IMR-90 (cell line): Measurements from ENCODE around the gene PSMC3.

ENCODE experiments used
- BHLHE40 ChIP-seq: fragments of 150-350 bp; IDR thresholded peaks from 2 replicates; pipeline ENCODE4 v1.6.1; 2016; ENCODE audit warnings: mild to moderate bottlenecking, low read depth, low read length
- CHD1 ChIP-seq: IDR thresholded peaks from 2 replicates; pipeline ENCODE4 v1.6.1; 2012; ENCODE audit warnings: low read depth, low read length, improper control_type of control experiment
- MXI1 ChIP-seq: IDR thresholded peaks from 2 replicates; pipeline ENCODE4 v1.6.1; 2012; ENCODE audit warnings: low read depth, mild to moderate bottlenecking, low read length, moderate library complexity, borderline replicate concordance
- POLR2A ChIP-seq: IDR thresholded peaks from 2 replicates; pipeline ENCODE4 v1.6.1; 2012; ENCODE audit warnings: mild to moderate bottlenecking, low read depth, low read length
- SMC3 ChIP-seq: fragments of 150-350 bp; IDR thresholded peaks from 2 replicates; pipeline ENCODE4 v1.6.1; 2016; ENCODE audit warnings: low read depth, mild to moderate bottlenecking, antibody characterized with exemption, low read length, moderate library complexity
- TF ChIP-seq, protein P1 (sequence below): conservative IDR thresholded peaks from 2 replicates; pipeline ENCODE4 v1.5.1; 2012; ENCODE audit warnings: mild to moderate bottlenecking, low read depth, low read length, improper control_type of control experiment

DNA sequence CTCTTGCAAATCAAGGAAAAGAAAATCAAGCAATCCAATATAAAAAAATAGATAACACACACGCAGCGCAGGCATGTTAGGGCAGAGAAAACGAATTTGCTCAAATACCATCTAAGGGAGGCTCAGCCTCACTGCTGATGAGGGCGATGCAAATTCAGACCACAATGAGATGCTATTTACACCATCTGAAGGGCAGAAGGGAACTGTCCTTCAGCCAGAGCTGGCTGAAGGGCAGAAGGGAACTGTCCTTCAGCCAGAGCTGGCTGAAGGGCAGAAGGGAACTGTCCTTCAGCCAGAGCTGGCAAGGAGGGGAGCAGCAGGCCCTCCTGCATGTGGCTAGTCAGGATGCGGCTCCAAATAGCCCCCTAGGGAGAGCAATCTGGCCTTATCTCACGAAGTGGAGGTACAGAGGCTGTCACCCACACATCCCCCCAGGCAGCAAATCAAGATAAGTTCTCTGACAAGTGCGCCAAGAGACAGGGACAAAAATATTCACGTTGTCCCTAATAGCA is 25.4 kb downstream of the PSMC3 start:
- TF ChIP-seq BHLHE40, result no peak
- TF ChIP-seq SMC3, result no peak
- no peak for TF ChIP-seq CHD1
- TF ChIP-seq, protein P1, sequence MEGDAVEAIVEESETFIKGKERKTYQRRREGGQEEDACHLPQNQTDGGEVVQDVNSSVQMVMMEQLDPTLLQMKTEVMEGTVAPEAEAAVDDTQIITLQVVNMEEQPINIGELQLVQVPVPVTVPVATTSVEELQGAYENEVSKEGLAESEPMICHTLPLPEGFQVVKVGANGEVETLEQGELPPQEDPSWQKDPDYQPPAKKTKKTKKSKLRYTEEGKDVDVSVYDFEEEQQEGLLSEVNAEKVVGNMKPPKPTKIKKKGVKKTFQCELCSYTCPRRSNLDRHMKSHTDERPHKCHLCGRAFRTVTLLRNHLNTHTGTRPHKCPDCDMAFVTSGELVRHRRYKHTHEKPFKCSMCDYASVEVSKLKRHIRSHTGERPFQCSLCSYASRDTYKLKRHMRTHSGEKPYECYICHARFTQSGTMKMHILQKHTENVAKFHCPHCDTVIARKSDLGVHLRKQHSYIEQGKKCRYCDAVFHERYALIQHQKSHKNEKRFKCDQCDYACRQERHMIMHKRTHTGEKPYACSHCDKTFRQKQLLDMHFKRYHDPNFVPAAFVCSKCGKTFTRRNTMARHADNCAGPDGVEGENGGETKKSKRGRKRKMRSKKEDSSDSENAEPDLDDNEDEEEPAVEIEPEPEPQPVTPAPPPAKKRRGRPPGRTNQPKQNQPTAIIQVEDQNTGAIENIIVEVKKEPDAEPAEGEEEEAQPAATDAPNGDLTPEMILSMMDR, result no peak
- TF ChIP-seq POLR2A, result no peak
- TF ChIP-seq MXI1, result no peak
